HG02943 (cell line): Measurements from ENCODE around the gene UBE2M.
"Not testable (repeated sequence)": the region's sequence is repeated elsewhere in the genome, so short reads cannot be mapped to it uniquely, and the experiment has no call there.

Source experiments
- ATAC-seq: cut with Tn5 transposase; IDR thresholded peaks from one replicate; pipeline ENCODE4 v1.9.1; 2021; ENCODE audit warnings: mild to moderate bottlenecking, low read depth, moderate library complexity; ENCODE audit not compliant: unreplicated experiment

Gene UBE2M

GRCh38 chr19:58515259-58515658, 43.2 kb downstream of the UBE2M start:
- no peak for ATAC-seq

- no peak for ATAC-seq
Observed at GRCh38 chr19:58514564-58515022, 43.8 kb downstream of the UBE2M start.

- no peak for ATAC-seq
Observed at GRCh38 chr19:58513694-58514563, 44.5 kb downstream of the UBE2M start.

- no peak for ATAC-seq
Observed at GRCh38 chr19:58513213-58513693, 45.2 kb downstream of the UBE2M start.

- no peak for ATAC-seq
Observed at GRCh38 chr19:58511353-58512208, 46.8 kb downstream of the UBE2M start, which contains the start of gene SLC27A5. Gene SLC27A5, minus strand, starts transcription at chr19:58511992. Its CDS starts 37 bp downstream, at chr19:58511955.

- no peak for ATAC-seq
Observed at GRCh38 chr19:58510084-58510862, 48.1 kb downstream of the UBE2M start.

- no peak for ATAC-seq
Observed at GRCh38 chr19:58509731-58510083, 48.7 kb downstream of the UBE2M start.

GRCh38 chr19:58507602-58508223, 50.7 kb downstream of the UBE2M start:
- ATAC-seq, result not testable (repeated sequence)
